Measurements from ENCODE around the gene TAS2R9.
"Not testable (repeated sequence)": the region's sequence is repeated elsewhere in the genome, so short reads cannot be mapped to it uniquely, and the experiment has no call there.

The TAS2R9 gene

GRCh38 chr12:10810068-10810467, at the start of gene TAS2R9:
TSS of gene TAS2R9 (minus strand) at chr12:10810168. CDS start at chr12:10810075, 93 bp downstream.
- FAIRE-seq = no peak

GRCh38 chr12:10855807-10856206, 45.8 kb upstream of the TAS2R9 start:
- FAIRE-seq = no peak

GRCh38 chr12:10853776-10854175, 43.8 kb upstream of the TAS2R9 start:
- no peak for FAIRE-seq

- FAIRE-seq = no peak
Measured at GRCh38 chr12:10851243-10851858, 41.4 kb upstream of the TAS2R9 start.

GRCh38 chr12:10849425-10849878, 39.5 kb upstream of the TAS2R9 start, which contains the start of gene PRR4:
TSS of gene PRR4 (minus strand) at chr12:10849475. CDS start at chr12:10849437, 38 bp downstream.
- no peak for FAIRE-seq

- FAIRE-seq = no peak
Measured at GRCh38 chr12:10847744-10848143, 37.8 kb upstream of the TAS2R9 start.

- FAIRE-seq = no peak
Measured at GRCh38 chr12:10842862-10843261, 32.9 kb upstream of the TAS2R9 start.

GRCh38 chr12:10838461-10838860, 28.5 kb upstream of the TAS2R9 start:
- FAIRE-seq = no peak

- no peak for FAIRE-seq
Measured at GRCh38 chr12:10829994-10830393, 20.0 kb upstream of the TAS2R9 start.

- FAIRE-seq = no peak
Measured at GRCh38 chr12:10826258-10826657, 16.3 kb upstream of the TAS2R9 start, which contains the start of gene TAS2R10. TSS of gene TAS2R10 (minus strand) at chr12:10826358. CDS start at chr12:10826269, 89 bp downstream.

- no peak for FAIRE-seq
Measured at GRCh38 chr12:10824957-10825356, 15.0 kb upstream of the TAS2R9 start.

- no peak for FAIRE-seq
Measured at GRCh38 chr12:10811883-10812536, 2.0 kb upstream of the TAS2R9 start.

- no peak for FAIRE-seq
Measured at GRCh38 chr12:10807186-10807585, 2.8 kb downstream of the TAS2R9 start, which contains the start of gene TAS2R8. TSS of gene TAS2R8 (minus strand) at chr12:10807286. CDS start at chr12:10806980, 306 bp downstream.

- FAIRE-seq = no peak
Measured at GRCh38 chr12:10802587-10802986, 7.4 kb downstream of the TAS2R9 start, which contains the start of gene TAS2R7. TSS of gene TAS2R7 (minus strand) at chr12:10802627. CDS start at chr12:10802570, 57 bp downstream.

- FAIRE-seq = no peak
Measured at GRCh38 chr12:10801741-10802140, 8.2 kb downstream of the TAS2R9 start.

GRCh38 chr12:10794222-10794621, 15.7 kb downstream of the TAS2R9 start:
- no peak for FAIRE-seq

GRCh38 chr12:10791769-10792168, 18.2 kb downstream of the TAS2R9 start:
- not testable (repeated sequence) for FAIRE-seq

- no peak for FAIRE-seq
Measured at GRCh38 chr12:10783252-10783651, 26.7 kb downstream of the TAS2R9 start.

GRCh38 chr12:10779103-10779502, 30.9 kb downstream of the TAS2R9 start:
- FAIRE-seq = no peak

GRCh38 chr12:10771132-10771733, 38.7 kb downstream of the TAS2R9 start:
- peak; percentile 92 for FAIRE-seq

- no peak for FAIRE-seq
Measured at GRCh38 chr12:10759657-10760056, 50.3 kb downstream of the TAS2R9 start.

All from G401.6 (cell line).